Peyer's patch (tissue), 4 donors: ENCODE data around the gene CEP97.

Experiments used
- CTCF ChIP-seq, 6 experiments: fragments of 450-650 bp in 4 of 6; fragments of 200-600 bp in 2 of 6; sonication (generic) in 1 of 6; IDR thresholded peaks; one replicate each; pipeline ENCODE4 v1.5.1; 2017 to 2019; ENCODE audit warnings: antibody characterized with exemption in 6 of 6, mild to moderate bottlenecking in 3 of 6, moderate library complexity in 1 of 6
- POLR2A ChIP-seq, 2 donors: fragments of 450-650 bp; IDR thresholded peaks; one replicate each; pipeline ENCODE4 v1.5.1; 2017; ENCODE audit warnings: antibody characterized with exemption in 2 of 2, mild to moderate bottlenecking in 2 of 2, moderate library complexity in 2 of 2

GRCh38 chr3:101781166-101781565, 56.8 kb downstream of the CEP97 start:
- no peak for TF ChIP-seq CTCF (IDR thresholded peaks at IDR 0.05)
- TF ChIP-seq POLR2A (IDR thresholded peaks at IDR 0.05) = no peak
